HL-60/S4 (cell line): ENCODE data around the gene ADRA2B.
"Not testable (repeated sequence)": the region's sequence is repeated elsewhere in the genome, so short reads cannot be mapped to it uniquely, and the experiment has no call there.

Source experiments
- in situ Hi-C: fragments of 300-500 bp; cut with MboI; formaldehyde crosslinking; loops from 2 replicates; pipeline ENCODE4 v1.14.3; 2022; ENCODE audit warnings: low sequenced_read_pairs

Gene ADRA2B

GRCh38 chr2:96116424-96116878 lies at the start of gene ADRA2B:
Gene ADRA2B, minus strand, starts transcription at chr2:96116571. Its CDS starts 422 bp downstream, at chr2:96116149.
- in situ Hi-C loops, result loop anchor here (25.0 kb wide), 1 partner anchor 104 kb away; no protein-coding TSS in a partner anchor

GRCh38 chr2:96164459-96165184 lies 48.3 kb upstream of the ADRA2B start:
- in situ Hi-C loops, result no loop called here

GRCh38 chr2:96163768-96164429 lies 47.5 kb upstream of the ADRA2B start:
- in situ Hi-C loops, result no loop called here

GRCh38 chr2:96163415-96163767 lies 47.0 kb upstream of the ADRA2B start:
- in situ Hi-C loops, result no loop called here

- in situ Hi-C loops, result no loop called here
Measured at GRCh38 chr2:96161898-96162297, 45.5 kb upstream of the ADRA2B start.

- in situ Hi-C loops, result not testable (repeated sequence)
Measured at GRCh38 chr2:96160366-96160765, 44.0 kb upstream of the ADRA2B start.

GRCh38 chr2:96159084-96159830 lies 42.9 kb upstream of the ADRA2B start:
- in situ Hi-C loops, result no loop called here

GRCh38 chr2:96158554-96158940 lies 42.2 kb upstream of the ADRA2B start:
- in situ Hi-C loops, result no loop called here

- in situ Hi-C loops, result no loop called here
Measured at GRCh38 chr2:96157649-96158553, 41.5 kb upstream of the ADRA2B start.

- in situ Hi-C loops, result no loop called here
Measured at GRCh38 chr2:96156926-96157648, 40.7 kb upstream of the ADRA2B start.

GRCh38 chr2:96156011-96156820 lies 39.8 kb upstream of the ADRA2B start:
- in situ Hi-C loops, result no loop called here

GRCh38 chr2:96154506-96155380 lies 38.4 kb upstream of the ADRA2B start:
- in situ Hi-C loops, result no loop called here

- in situ Hi-C loops, result no loop called here
Measured at GRCh38 chr2:96153991-96154431, 37.6 kb upstream of the ADRA2B start.

- in situ Hi-C loops, result no loop called here
Measured at GRCh38 chr2:96153291-96153713, 36.9 kb upstream of the ADRA2B start.

- in situ Hi-C loops, result no loop called here
Measured at GRCh38 chr2:96152304-96153161, 36.2 kb upstream of the ADRA2B start.

- in situ Hi-C loops, result no loop called here
Measured at GRCh38 chr2:96151595-96152303, 35.4 kb upstream of the ADRA2B start.
